ENCODE results near the gene PPP2R3B.

GRCh38 chrX:421646-422391, 35.1 kb upstream of the PPP2R3B start:
- no peak for TF ChIP-seq CTCF (IDR thresholded peaks at IDR 0.05 in 2 of 3, conservative IDR thresholded peaks at IDR 0.05 in 1 of 3; ENCODE audit: borderline replicate concordance in 1 of 3, insufficient read depth in 1 of 3, low read depth in 2 of 3, low read length in 2 of 3)
- TF ChIP-seq TCF7L2 (IDR thresholded peaks at IDR 0.05; ENCODE audit: borderline replicate concordance, extremely low read depth, insufficient read depth, insufficient read length), result no peak
- no peak for TF ChIP-seq REST (IDR thresholded peaks at IDR 0.05; ENCODE audit: low read depth)
- no peak for TF ChIP-seq SP1 (IDR thresholded peaks at IDR 0.05; ENCODE audit: low read depth)
- no peak for TF ChIP-seq ZNF274 (IDR thresholded peaks at IDR 0.05; ENCODE audit: low read depth, low read length)
- no peak for TF ChIP-seq CBX3 (IDR thresholded peaks at IDR 0.05; ENCODE audit: low read depth)

All from HCT116 (cell line).